Measurements from ENCODE around the gene PTPN4. TPM values are rescaled to one million over a fixed set of nuclear protein-coding genes. Genes with fewer than 3 reads are reported as not detected.

PTPN4 gene
- total RNA-seq, 1 experiment from 2014 or later = 60.7 TPM

- peaks cover 3% of the 10 kb centered on the region; the same call in 1 of the 2 replicates for H3K9me3 ChIP-seq (ENCODE audit: insufficient read depth, low read depth)
- DNase-seq = no peak
- no peaks in the 10 kb centered on the region for H4K20me1 ChIP-seq (ENCODE audit: insufficient read depth)
- TF ChIP-seq EZH2 (IDR thresholded peaks at IDR 0.05; ENCODE audit: low read depth) = no peak
- TF ChIP-seq, protein P1, sequence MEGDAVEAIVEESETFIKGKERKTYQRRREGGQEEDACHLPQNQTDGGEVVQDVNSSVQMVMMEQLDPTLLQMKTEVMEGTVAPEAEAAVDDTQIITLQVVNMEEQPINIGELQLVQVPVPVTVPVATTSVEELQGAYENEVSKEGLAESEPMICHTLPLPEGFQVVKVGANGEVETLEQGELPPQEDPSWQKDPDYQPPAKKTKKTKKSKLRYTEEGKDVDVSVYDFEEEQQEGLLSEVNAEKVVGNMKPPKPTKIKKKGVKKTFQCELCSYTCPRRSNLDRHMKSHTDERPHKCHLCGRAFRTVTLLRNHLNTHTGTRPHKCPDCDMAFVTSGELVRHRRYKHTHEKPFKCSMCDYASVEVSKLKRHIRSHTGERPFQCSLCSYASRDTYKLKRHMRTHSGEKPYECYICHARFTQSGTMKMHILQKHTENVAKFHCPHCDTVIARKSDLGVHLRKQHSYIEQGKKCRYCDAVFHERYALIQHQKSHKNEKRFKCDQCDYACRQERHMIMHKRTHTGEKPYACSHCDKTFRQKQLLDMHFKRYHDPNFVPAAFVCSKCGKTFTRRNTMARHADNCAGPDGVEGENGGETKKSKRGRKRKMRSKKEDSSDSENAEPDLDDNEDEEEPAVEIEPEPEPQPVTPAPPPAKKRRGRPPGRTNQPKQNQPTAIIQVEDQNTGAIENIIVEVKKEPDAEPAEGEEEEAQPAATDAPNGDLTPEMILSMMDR (conservative IDR thresholded peaks at IDR 0.05) = no peak
- H3F3A ChIP-seq (ENCODE audit: insufficient read depth, low read depth) = no peaks in the 10 kb centered on the region
- H3K4me1 ChIP-seq (replicated peaks; ENCODE audit: insufficient read depth) = no peaks in the 10 kb centered on the region
- no peak overlapping the region for H3K27ac ChIP-seq
- CTCF ChIA-PET = no interaction called here
- intact Hi-C loops (cut with micrococcal nuclease; ENCODE audit: unreplicated experiment) = no loop called here
- peaks cover 5% of the 10 kb centered on the region for H3K36me3 ChIP-seq (ENCODE audit: low read depth)
- H3K9me2 ChIP-seq (ENCODE audit: insufficient read depth) = no peaks in the 10 kb centered on the region
- POLR2A ChIA-PET (ENCODE audit: unreplicated experiment) = no interaction called here
- no peak overlapping the region for H2AFZ ChIP-seq
- no peaks in the 10 kb centered on the region for H3K27me3 ChIP-seq (ENCODE audit: insufficient read depth, low read depth)
- BruUV-seq (replicated peaks) = no TSS peak
- no peak overlapping the region for H3K4me3 ChIP-seq
- no peaks in the 10 kb centered on the region for H3K79me2 ChIP-seq (ENCODE audit: low read depth)
- no peak overlapping the region for H3K4me2 ChIP-seq
These were observed 141.3 kb downstream of the PTPN4 start for GRCh38 chr2:119901013-119901412.

GRCh38 chr2:119910566-119910965, 150.8 kb downstream of the PTPN4 start:
- Histone ChIP-seq H2AFZ (no peak overlapping the region), H3K27me3 (ENCODE audit: insufficient read depth, low read depth) (no peaks in the 10 kb centered on the region), H3F3A (ENCODE audit: insufficient read depth, low read depth) (no peaks in the 10 kb centered on the region), H4K20me1 (ENCODE audit: insufficient read depth) (0 out of 2 replicates have a peak, but pooled peaks cover 2% of the 10 kb centered on the region), H3K27ac (no peak overlapping the region), H3K9me3 (ENCODE audit: insufficient read depth, low read depth) (peaks cover 4% of the 10 kb centered on the region; the same call in 1 of the 2 replicates), H3K4me3 (no peak overlapping the region), H3K36me3 (ENCODE audit: low read depth) (0 out of 2 replicates have a peak, but pooled peaks cover 4% of the 10 kb centered on the region), H3K9me2 (ENCODE audit: insufficient read depth) (peaks cover 6% of the 10 kb centered on the region; the same call in 1 of the 2 replicates), H3K79me2 (ENCODE audit: low read depth) (no peaks in the 10 kb centered on the region), H3K4me1 (replicated peaks; ENCODE audit: insufficient read depth) (no peaks in the 10 kb centered on the region), H3K4me2 (no peak overlapping the region)
- DNase-seq = no peak
- TF ChIP-seq EZH2 (IDR thresholded peaks at IDR 0.05; ENCODE audit: low read depth) = no peak
- TF ChIP-seq, protein P1 (conservative IDR thresholded peaks at IDR 0.05) = no peak
- POLR2A ChIA-PET (ENCODE audit: unreplicated experiment) = no interaction called here
- CTCF ChIA-PET = no interaction called here
- no TSS peak for BruUV-seq (replicated peaks)
- intact Hi-C loops (cut with micrococcal nuclease; ENCODE audit: unreplicated experiment) = no loop called here

DNA sequence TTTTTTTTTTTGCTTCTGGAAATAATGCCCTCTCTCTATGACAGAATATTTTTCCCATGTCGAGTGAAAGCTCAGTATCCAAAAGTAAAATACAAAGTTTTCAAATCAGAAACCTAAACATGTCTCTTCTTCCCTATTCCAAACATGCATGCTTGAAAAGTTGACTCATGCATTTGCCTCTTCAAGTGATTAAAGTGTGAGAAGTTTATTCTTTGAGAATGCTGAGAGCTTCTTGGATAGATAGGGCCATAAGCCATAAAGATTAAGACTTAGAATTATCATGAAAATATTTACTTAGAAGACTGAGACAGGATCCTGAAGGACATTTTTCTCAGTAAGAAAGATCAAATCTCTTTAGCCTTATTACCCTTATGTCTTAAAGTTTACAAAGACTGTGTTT, 154.5 kb downstream of the PTPN4 start:
- Histone ChIP-seq H3K79me2 (ENCODE audit: low read depth) (no peaks in the 10 kb centered on the region), H2AFZ (no peak overlapping the region), H3K9me3 (ENCODE audit: insufficient read depth, low read depth) (no peaks in the 10 kb centered on the region), H3F3A (ENCODE audit: insufficient read depth, low read depth) (no peaks in the 10 kb centered on the region), H4K20me1 (ENCODE audit: insufficient read depth) (0 out of 2 replicates have a peak, but pooled peaks cover 2% of the 10 kb centered on the region), H3K27me3 (ENCODE audit: insufficient read depth, low read depth) (no peaks in the 10 kb centered on the region), H3K4me3 (no peak overlapping the region), H3K4me2 (no peak overlapping the region), H3K27ac (no peak overlapping the region), H3K9me2 (ENCODE audit: insufficient read depth) (no peaks in the 10 kb centered on the region; the same call in 1 of the 2 replicates), H3K36me3 (ENCODE audit: low read depth) (0 out of 2 replicates have a peak, but pooled peaks cover 7% of the 10 kb centered on the region), H3K4me1 (replicated peaks; ENCODE audit: insufficient read depth) (no peaks in the 10 kb centered on the region)
- ChIA-PET POLR2A (ENCODE audit: unreplicated experiment) (no interaction called here), CTCF (no interaction called here)
- BruUV-seq (replicated peaks) = no TSS peak
- TF ChIP-seq, protein P1 (conservative IDR thresholded peaks at IDR 0.05) = no peak
- TF ChIP-seq EZH2 (IDR thresholded peaks at IDR 0.05; ENCODE audit: low read depth) = no peak
- no peak for DNase-seq
- intact Hi-C loops (cut with micrococcal nuclease; ENCODE audit: unreplicated experiment) = no loop called here

Measured in PC-9 (cell line).